Cerebellar nuclear complex (tissue), 1 donor: ENCODE measurements around the gene ZSCAN9.

ENCODE experiments used
- DNase-seq, 2 experiments: peaks; one replicate each; lab custom pipeline; 2025; lab: John Stamatoyannopoulos, UW

ZSCAN9 gene

DNA sequence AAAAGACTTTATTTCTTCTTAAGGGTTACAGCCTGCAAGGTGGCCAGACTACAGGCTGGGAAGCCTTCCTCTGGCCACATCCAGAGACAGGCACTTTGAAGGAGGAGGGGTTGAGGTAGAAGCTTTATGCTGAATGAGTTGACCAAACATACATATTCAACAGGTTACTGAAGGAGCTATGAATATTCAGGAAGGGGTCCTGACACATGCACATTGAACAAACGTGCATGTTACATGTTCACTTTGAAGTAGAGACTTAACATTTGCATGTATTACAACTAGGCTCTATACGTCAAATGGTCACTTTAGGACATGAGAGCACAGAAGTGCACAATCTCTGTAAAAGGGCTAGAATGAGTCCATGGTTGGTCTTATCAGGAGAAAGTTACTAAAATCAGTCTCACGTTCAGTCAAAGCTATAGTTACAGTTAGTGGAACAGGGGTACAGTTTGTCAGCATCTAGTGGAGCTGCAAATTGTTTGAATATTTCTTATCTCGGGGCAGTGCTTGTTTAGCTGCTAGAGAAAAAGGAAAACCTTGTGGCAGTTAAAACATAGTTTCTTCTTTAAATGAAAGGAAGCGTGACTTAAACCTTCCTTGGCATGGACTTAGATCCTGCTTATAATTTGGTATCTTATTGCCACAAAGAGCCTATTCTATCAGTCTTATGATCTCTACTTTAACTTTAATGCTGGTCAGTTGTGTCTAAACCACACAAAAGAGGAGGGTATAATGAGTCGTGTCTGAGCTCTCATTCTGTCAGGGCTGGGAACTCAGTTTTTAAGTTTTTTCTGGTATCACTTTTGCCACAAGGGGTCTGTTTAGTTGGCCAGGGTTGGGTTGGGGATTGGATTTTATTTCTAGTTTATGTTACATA is 4.6 kb upstream of the ZSCAN9 start:
- DNase-seq: no peak

DNA sequence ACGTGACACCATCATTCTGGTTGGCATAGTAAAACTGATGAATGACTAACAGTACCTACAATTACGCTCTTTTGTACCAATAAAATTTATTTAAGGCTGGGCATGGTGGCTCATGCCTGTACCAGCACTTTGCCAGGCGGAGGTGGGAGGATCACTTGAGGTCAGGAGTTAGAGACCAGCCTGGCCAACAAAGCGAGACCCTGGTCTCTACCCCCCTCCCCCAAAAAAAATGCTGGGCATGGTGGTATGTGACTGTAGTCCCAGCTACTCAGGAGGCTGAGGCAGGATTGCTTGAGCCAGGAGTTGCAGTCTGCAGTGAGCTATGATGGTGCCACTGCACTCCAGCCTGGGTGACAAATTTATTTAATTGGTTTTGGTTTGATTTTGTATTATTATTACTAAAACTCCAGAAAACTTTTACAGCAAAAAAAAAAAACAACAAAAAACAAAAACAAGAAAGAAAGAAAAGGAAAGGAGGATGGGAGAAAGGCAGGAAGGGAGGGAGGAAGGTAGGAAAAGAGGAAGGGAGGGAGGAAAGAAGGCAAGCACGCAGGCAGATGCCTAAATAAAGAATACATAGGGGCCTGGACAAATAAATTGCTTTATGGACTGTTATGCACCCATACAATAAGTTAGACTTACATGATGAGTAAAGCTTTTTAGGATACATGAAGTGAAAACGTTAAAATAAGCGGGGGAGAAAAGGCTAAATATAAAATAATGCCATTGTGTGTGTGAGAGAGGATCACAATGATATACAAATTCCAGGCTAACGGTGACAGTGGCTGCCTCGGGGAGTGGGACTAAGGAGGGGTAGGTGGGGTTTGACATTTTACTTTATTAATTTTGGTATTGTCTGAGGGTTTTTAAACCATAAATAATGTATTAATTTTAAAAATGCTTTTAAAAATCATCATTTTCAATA is 682 bp upstream of the ZSCAN9 start:
- no peak for DNase-seq

DNA sequence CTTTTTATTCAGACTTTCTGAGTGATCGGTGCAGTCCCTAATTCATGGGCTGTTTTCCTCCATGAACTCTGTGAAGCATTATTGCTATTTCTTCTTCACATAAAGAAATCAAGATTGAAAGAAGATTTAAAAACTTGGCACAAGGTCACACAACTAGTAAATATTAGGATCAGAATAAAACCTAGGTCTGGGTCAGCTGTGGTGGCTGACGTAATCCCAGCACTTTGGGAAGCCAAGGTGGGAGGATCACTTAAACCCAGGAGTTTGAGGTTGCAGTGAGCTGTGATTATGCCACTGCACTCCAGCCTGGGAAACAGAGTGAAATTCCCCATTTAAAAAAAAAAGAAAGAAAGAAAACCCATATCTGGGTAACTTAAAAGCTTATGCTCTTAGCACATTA is 1.4 kb downstream of the ZSCAN9 start:
- no peak for DNase-seq

DNA sequence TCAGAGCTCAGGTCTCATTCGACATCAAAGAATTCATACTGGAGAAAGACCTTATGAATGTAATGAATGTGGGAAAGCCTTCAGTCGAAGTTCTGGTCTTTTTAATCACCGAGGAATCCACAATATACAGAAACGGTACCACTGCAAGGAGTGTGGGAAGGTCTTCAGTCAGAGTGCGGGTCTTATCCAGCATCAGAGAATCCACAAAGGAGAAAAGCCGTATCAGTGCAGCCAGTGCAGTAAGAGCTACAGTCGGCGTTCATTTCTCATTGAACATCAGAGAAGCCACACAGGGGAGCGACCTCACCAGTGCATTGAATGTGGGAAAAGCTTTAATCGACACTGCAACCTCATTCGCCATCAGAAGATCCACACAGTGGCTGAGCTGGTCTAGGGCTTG is 7.7 kb downstream of the ZSCAN9 start:
- no peak for DNase-seq

DNA sequence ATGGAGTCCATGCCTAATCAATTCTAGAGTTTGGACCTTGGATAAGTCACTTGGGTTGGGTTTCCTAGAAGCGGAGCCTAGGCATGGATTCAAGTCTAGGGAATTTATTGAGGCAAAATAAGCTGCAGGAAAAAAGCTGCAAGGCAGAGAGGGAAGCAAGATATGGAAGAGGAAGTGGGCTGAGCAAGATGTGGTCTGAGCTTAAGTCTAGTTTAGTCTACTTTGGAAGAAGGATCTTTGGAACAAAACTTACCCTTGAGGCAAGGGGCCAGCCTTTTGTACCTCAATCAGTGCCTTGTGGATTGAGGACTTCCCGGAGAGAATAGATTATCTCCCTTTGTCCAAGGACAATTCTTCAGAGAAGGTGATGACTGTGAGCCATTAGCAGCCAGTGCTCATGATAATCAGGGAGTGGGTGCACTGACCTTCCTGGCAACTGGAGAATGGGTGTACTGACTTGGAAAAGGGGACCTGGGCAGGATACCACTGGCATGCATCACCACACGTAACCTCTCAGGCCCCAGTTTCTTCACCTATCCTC is 10.9 kb downstream of the ZSCAN9 start:
- no peak for DNase-seq

DNA sequence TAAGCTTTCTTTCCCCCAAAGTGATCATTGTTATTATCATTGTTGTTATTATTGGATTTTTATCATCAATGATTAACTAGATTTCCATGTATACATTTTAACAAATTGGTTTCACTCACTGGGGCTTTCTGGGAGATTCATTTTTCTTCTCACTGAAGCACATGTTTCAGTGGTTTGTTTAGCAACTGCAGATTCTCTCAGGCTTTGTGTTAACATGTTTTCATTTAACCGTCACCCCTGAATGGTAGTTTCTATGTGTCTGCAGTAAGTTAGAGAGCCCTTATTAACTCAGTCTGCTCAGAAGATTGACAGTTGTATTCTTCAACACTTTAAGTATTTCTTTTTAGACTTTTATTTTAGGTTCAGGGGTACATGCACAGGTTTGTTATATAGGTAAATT is 14.6 kb downstream of the ZSCAN9 start:
- no peak for DNase-seq

DNA sequence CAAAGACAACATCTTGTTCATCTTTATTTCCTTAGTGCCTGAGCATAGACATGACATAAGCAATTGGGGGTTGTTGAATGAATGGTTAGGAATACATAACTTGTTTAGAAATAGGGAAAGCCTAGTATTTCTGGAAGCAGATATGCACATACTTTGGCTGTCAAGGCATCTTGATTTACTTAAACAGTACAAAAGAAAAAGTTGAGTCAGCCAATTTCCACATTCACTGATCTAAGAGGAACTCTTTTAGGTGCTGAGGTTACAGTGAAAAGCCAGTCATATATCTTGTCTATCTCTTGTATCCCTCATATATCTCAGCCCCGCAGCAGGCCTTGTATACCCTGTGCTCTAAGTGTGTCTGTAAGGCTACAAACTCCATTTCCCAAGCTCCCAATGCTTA is 15.4 kb downstream of the ZSCAN9 start:
- DNase-seq: no peak

DNA sequence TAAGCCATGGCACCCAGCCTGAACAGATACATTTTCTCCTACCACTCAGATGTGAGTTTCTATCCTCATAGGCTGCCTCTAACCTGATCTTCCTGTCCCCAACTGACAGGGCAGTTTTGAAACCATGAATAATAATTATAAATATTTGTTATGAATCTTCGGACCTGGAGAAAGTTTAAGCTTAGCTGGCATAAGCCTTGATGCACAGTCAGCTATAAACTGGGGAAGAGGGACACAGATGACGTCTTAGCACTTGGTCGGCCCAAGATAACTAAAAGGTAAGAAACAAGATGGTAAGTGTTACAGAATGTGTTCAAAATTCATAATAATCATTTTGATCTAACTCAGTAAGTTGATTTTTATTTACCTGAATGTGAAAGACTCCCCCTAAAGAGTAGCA is 18.9 kb downstream of the ZSCAN9 start:
- no peak for DNase-seq

DNA sequence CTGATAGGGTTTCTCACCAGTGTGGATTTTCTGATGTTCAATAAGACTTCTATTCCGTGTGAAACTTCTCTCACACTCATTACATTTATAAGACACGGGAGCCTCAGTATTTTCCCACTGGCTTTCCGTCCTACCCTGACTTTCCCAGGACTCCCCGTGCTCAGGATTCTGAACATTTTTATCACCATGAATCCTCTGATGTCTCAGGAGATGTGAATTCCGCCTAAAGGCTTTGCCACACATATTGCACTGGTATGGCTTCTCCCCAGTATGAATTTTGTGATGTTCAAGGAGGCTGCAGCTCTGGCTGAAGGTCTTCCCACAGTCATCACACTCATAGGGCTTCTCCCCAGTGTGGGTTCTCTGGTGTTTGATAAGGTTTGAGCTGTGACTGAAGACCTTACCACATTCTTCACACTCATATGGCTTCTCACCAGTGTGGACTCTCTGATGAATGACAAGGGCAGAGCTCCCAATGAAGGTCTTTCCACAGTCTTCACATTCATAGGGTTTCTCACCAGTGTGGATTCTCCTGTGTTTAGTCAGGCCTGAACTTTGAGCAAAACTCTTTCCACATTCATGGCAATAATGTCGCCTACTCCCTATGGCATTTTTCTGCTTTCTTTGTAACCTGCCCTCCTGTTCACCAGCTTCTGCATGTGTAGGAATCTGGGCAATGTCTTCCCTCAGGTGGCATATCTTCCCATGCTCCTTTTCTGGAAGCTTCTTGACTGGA is 20.3 kb downstream of the ZSCAN9 start:
- no peak for DNase-seq

DNA sequence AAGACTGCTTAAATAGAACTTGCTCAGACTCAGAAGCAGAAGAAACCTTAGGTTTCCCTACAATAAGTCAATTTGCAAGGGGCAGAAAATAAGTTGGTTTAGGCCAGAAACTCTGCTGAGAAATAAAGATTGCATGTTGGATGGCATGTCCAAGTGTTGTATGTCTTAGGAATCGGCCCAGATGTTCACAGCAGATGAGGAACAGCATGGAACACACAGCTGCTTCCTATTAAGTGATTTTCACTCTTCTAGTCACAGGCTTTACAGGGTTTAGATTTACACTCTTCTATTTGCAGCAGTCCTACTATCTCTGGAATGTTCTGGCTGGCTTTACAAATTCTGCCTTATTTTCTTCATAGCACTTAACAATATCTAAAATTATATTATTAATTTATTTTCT is 23.8 kb downstream of the ZSCAN9 start:
- DNase-seq: no peak

DNA sequence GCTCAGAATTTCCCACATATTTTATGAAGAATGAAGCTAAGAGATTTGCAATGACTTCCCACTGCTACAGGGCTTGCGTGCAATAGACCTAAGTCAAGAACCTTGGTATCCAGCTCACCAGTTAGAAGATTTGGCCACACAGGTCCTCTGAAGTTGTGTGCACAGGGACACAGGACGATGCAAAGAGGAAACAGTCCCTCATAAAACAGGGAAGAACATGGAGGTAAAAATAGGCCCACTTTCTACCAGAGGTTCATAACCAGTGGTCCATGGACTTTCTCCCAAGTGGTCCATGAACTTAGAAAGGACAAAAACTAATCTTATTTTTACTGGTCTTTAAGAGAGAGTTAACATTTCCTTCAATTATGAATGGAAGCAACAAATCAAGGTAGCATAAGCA is 25.7 kb downstream of the ZSCAN9 start:
- DNase-seq: no peak

DNA sequence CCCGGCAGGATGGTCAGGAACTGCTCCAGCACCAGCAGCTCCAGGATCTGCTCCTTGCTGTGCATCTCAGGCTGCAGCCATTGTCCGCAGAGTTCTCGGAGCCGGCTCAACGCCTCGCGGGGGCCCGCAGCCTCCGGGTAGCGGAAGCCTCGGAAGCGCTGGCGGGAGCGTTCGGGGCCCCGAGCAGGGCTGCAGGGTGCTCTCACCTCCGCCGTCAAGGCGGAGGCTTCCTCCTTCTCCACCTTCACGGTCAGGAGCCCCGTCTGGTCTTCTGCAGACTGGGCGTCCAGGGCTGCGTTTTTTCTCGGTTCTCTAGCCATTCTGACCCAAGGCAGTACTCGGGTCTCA is 26.6 kb downstream of the ZSCAN9 start:
- DNase-seq: no peak

DNA sequence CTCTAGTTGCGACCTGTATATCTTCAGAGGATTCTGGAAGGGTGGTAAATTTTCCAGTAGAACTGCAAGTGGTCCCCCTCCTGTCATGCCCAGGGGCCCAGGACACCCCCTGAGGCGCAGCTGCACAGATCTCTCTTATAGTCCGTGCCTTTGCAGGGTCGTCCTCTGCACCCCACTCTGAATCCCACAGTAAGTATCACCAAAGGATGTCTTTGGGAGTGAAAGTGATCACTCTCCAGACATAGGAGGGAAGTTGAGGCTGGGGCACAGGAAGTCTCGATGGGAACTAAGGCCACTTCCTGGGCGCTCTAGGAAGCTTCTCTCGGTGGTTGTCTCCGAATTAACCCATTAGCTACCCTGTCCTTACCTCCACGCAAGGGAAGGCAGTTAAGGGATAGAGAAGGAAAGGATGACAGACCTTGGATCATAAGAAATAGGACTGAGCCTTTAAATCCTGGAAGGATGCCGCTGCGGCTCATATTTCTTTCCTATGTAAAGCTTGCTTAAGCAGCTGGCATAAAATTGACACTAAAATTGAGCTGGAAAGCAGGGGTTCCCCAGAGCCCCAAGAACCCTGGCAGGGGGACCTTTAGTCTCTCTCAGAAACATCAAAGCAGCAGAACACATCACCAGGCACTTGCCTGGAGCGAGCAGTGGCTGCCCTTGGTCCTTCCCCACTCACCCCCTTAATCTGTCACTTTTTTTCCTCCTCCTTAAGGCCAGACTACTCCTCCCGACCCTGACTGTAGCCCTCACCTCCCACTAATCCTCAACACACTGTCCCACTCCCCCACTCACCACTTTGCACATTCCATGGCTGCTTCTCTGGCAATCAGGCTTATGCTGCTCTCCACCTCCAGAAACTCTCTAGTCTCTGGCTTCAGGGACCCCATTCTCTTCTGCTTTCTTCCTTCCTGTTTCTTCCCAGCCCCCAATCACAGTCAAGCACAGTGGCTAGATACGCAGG is 27.2 kb downstream of the ZSCAN9 start, which contains the start of gene ZKSCAN4:
Gene ZKSCAN4 (minus strand): TSS at position 261 of the 967 bp plus-strand sequence. CDS start 289 bp downstream, outside the sequence.
- DNase-seq: peak in 1 of 2 experiments; percentile 68

DNA sequence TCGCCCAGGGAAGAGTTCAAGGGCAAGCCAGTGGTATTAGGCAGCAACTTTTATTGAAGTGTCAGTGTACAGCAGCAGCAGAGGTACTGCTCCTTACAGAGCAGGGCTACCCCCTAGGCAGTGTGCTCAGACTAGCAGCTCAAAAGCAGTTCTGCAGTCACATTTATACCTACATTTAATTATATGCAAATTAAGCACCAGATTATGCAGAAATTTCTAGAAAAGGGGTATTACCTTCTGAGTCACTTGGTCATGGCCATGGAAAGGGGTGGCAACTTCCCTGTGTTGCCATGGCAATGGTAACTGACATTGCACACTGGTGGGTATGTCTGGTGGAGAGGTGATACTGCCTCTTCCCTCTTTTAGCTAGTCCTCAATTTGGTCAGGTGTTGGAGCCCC is 29.0 kb downstream of the ZSCAN9 start:
- no peak for DNase-seq

DNA sequence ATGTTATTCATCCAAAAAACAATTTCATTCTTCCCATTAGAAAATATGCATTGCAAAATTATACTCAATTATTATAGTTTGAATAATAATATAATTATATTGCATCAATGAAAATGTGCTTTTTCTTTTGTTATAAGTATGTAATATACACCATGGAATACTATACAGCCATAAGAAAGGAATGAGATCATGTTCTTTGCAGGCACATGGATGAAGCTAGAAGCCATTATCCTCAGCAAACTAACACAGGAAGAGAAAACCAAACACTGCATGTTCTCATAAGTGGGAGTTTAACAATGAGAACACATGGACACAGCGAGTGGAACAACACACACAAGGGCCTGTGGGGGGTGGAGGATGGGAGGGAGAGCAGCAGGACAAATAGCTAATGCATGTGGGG is 32.0 kb downstream of the ZSCAN9 start:
- no peak for DNase-seq

DNA sequence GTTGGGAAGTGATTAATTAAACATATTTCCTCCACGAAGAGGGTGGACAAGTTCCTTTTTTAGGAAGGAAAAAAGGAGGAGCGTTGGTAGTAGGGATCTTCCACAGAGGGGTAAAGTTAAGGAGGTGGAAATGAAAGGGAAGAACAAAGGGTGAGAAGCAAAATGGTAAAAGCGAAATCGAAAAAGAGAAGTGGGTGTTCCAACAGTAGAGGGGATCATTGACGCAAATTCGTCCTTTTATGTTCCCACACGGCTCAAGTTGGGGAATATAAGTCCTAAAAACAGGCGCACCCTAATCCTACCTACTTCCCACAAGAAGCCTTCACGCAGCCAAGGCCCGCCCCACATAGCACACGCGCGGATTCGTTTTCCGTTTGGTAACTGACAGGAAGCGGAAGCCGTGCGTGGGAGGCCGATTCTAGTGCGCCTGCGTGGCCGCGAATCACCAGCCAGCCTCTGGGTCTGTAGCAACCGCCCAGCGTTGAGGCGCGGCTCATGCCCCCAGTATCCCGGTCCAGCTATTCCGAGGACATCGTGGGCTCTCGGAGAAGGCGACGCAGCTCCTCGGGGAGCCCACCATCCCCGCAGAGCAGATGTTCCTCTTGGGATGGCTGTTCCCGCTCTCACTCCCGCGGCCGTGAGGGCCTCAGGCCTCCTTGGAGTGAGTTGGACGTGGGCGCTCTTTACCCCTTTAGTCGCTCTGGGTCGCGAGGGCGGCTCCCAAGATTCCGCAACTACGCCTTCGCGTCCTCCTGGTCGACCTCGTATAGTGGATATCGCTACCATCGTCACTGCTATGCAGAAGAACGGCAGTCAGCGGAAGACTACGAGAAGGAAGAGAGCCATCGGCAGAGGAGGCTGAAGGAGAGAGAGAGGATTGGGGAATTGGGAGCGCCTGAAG is 34.1 kb downstream of the ZSCAN9 start, which contains the start of gene NKAPL:
Gene NKAPL (plus strand): TSS at position 421 of the 901 bp plus-strand sequence. CDS start 75 bp downstream, at position 496.
- no peak for DNase-seq

DNA sequence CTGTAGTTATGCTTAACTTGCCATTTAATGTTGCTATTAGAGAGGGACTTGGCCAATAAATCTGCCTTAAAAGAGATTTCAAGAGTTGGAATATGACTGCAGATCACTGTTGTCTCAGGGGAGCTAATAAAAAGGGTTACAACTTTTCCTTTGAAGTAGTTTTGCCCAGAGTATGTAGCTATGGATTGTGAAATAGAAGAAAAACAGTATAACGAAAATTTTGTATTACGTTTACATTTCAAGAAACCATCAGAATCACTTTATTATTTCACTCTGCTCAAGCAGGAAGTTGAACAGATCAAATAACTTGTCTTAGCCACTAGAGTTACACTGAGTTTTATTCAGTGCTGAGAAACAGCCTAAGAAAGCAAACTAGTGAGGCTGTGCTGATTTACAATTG is 38.8 kb downstream of the ZSCAN9 start:
- DNase-seq: no peak

DNA sequence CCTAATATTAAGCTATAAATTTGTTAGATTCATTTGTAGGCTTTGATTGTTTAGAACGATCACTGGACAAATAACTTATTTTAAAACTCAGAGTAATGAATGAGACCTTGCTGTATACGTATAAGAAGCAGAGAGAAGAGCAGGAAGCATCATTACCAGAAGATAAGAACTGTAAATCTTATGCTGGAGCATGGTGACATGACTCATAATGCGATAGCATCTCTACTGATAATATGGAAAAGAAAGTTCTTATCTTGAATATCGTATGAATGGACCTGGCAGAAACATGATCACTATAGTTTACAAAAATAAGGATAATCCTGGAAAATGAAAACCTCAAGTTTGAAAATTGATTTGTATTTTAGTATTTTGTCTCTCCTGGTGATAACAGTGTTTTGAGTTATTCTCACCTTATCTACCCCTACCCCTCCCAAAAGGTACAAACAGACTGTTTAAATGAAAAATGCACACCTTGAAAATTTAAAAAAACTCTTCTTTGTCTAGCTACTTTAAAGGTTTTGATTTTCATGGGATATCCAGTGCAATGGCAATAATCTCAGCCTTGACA is 39.8 kb downstream of the ZSCAN9 start:
- DNase-seq: no peak

DNA sequence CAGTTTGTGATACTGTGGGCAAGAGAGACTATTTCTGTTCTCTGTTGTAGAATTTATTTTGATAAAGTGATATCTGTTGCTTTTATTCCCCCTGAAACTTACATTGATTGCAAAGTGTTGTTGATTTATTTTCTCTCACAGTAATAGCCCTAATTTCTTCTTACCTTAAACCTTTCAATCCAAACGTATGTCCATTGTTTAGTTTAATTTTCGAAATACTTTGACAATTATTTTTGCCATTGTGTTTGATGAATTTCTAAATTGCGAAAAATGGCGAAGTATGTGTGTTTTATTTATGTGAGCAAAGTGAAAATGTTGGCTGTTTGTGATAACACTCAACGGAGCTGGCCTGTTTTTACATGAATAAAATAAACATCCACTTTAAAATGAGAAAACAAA is 41.5 kb downstream of the ZSCAN9 start:
- no peak for DNase-seq
